GM18498 (cell line): ENCODE results near the gene PTPRM.

Experiments
- ATAC-seq: cut with Tn5 transposase; IDR thresholded peaks from one replicate; pipeline ENCODE4 v1.9.1; 2021; ENCODE audit warnings: mild to moderate bottlenecking, moderate library complexity; ENCODE audit not compliant: unreplicated experiment

Gene PTPRM

DNA sequence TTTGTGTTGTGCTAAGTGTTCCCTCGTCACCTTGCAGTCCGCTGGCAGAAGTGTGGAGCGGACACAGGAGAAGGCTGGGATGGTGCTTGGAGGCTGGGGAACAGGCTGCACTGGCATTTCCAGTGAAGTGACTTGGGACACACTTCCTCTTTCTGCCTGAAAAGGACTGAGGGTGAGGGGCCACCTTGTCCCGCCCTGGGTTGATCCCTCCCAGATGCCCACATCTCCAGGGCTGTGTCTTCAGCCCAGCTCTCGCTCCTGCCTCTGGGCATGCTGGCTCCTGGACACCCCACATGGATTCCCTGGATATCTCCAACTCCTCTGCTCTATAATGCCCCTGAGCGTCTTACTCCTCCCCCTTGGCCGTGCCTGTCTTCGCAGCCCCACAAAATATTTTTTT is 412.6 kb downstream of the PTPRM start:
- ATAC-seq: no peak

DNA sequence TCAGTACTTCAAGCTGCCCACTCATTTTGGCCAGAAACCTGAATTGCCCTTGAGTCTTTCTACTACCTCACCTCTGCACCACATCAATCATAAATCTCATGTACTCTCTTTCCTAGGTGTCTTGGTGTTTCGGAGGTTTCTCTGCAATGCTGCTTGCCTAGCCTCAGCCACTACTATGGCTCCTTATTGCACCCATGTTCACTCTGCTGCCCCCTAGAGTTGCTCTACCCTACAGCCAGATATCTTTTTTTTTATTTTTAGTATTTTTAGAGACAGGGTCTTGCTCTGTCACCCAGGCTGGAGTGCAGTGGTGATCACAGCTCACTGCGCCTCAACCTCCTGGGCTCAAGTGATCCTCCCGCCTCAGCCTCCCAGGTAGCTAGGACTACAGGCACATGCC is 413.0 kb downstream of the PTPRM start:
- ATAC-seq: no peak

GRCh38 chr18:7980656-7981055 is 413.5 kb downstream of the PTPRM start:
- ATAC-seq: no peak

- ATAC-seq: no peak
These were observed 415.1 kb downstream of the PTPRM start for GRCh38 chr18:7982216-7982615.

DNA sequence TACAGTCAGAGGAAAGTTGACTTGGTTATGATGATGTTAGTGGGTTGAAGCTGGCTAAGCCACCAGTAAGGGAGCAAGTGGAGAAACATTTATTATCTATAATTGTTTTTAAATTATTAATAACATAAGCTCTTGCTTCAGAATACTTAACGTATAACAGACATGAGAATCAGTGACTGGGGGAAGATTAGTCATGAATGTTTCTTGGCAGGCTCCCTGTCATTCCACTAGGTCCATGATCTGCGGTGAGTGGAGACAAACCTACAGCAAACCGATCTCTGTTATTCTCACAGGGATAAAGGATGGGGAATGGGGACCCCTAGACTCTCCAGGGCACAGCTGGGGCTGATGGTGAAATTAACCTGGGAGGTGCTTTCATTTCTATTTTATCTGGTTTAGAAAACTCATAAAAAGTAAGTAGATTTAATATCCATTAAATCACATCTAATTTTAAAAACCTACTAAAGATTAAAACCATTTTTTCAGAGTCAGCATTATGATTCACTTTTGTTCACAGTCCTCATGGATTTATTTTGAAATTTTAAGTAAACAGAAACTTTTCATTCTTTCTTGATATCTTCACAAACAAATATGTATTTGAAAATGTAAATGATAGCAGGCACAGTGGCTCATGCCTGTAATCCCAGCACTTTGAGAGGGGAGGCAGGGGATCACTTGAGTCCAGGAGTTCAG is 420.3 kb downstream of the PTPRM start:
- no peak for ATAC-seq

DNA sequence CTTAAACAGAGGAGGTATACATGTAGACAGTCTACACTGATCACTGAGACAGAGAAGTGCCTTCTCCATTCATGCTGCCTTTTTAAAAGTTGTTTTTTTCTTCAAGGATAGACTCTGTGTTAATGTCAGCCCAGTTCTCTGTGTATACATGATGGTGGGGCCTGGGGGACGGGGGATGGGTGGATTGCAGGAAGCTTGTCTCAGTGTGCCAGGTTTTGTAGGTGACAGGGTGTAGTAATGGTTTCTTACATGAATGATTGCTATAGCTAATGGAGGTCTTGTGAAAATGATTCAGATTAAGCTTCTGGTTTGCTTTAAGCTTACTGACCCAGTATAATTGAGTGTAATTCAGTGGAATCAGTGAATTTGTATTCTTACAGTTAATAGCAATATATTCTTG is 423.6 kb downstream of the PTPRM start:
- no peak for ATAC-seq

DNA sequence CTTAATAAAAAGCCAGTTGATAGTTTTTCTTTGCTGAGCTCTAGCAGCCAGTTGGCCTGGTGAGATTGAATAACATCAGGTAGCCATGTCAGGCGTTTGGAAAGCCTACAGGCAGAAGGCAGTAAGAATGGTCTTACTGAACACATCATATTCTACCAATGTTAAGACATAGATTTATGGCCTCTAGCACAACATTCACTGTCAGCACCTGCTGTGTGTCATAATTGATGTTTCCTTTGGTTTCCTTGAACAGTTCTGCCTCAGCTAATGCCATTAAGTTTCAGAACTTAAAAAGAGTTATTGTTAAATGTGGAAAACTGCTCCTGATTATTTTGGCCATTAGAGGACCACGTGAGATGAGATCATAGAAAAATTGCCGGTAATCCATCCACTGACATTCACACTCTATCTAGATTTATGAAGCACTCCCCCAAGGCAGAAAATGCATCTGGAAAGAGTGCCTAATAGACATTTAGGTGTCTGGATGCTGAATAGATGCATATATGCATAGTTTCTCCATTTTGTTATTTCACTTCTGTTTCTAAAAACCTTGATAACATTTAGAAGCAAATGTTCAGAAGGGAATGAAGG is 434.7 kb downstream of the PTPRM start:
- ATAC-seq: no peak

- ATAC-seq: no peak
These were observed 437.0 kb downstream of the PTPRM start for GRCh38 chr18:8003878-8004675.

DNA sequence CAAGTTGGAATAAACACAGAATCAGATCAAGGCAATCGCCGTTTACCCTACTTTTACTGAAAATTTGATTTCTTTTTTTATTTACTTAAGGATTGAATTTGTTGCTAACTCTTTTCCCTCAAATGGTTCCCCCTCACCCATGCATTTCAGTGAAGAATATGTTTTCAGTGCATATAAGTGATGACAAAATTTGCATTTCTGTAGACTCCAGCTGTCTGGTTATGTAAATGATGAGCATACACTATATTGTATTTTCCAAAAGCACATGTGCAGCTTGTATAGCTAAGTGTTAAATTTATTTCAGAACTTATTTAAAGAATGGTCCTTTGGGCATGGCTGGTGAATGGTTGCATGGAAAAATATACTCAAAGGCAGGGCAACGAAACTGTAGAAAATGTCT is 437.7 kb downstream of the PTPRM start:
- no peak for ATAC-seq

DNA sequence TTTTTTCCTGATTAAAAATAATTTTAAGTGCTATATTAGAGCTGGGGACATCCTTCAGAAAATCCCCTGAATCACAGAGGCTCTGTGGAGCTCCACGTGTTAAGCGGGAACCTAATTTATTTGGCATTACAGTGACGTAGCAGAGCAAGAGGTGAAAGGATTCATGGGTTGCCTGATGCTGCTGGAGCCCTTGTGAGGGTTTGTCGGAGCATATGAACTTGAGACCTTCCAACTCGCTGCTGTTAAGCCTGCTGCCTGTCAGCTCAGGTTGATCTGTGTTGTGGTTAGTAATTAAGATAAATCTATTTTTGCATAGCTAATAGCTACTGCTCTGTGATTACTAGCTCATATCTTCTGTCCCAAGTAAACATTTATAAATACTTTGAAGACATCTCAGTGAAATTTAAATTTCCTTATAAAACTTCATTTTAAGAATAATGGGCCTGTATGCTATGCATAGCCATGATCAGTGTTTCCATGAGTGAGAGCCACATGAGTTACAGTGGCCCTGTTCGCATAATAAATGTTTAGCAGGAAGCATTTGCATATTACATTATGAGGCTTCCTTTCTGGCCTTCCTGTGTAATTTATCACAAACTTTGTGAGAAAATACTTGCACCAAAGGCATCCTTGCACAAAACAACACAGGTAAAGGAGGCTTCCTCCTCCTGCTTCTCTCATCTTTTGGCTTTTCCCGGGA is 438.9 kb downstream of the PTPRM start:
- no peak for ATAC-seq

DNA sequence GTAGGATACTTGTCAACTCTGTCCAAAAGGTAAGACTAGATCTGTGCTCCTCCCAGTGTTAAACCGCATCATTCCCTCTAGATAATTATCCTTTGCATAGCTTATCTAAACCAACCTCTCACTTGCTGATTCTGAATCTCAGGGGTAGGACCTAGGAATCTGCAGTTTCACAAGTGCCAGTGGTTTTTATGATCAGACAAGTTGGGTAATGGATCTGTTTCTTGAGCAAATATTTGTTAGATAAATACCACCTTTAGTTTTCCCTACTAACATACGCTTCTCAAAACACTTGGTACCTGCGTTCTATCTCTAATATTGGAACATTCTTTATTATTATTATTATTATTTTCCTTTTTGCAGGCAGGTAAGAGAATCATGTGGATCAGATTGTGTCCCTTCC is 439.9 kb downstream of the PTPRM start:
- no peak for ATAC-seq

- ATAC-seq: no peak
These were observed 440.9 kb downstream of the PTPRM start for GRCh38 chr18:8008033-8008432.

DNA sequence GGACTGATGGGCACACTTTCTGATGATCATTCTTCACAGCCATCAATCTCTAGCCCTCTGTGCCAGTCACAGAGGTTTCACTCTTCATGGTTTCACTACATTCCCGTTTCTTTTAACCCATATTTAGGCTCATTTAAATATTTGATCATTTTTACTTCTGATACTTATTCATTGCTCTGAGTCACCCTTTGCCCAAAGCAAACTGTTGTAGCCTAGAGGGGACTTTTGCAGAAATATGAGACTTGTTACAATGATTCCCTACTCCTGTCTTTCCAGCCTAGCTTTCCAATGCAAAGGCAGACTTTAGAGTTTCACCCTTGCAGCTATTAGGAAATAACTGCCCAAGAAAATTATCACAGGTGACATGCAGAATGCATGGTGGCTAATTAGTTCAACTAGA is 444.2 kb downstream of the PTPRM start:
- no peak for ATAC-seq

- ATAC-seq: no peak
These were observed 444.8 kb downstream of the PTPRM start for GRCh38 chr18:8011906-8012305.

GRCh38 chr18:8018701-8019331 is 451.7 kb downstream of the PTPRM start:
- ATAC-seq: no peak

DNA sequence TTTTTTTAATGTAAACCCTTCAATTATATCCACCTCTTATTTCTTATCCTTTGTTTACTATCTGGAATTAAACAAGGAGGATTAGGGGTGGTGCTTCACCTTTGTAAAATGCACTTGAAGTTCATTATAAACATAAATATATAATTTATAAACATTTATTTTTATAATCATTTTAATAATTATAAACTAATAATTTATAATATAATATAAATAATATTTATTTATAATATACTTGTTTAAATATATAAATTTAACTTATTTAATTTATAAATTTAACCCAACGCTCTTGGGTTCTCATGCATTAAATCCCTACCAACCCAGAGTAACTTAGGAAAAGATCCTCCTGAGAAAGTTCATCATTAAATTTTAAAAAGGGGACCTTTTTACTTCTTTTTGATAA is 452.5 kb downstream of the PTPRM start:
- no peak for ATAC-seq

GRCh38 chr18:8020132-8020846 is 453.2 kb downstream of the PTPRM start:
- no peak for ATAC-seq

DNA sequence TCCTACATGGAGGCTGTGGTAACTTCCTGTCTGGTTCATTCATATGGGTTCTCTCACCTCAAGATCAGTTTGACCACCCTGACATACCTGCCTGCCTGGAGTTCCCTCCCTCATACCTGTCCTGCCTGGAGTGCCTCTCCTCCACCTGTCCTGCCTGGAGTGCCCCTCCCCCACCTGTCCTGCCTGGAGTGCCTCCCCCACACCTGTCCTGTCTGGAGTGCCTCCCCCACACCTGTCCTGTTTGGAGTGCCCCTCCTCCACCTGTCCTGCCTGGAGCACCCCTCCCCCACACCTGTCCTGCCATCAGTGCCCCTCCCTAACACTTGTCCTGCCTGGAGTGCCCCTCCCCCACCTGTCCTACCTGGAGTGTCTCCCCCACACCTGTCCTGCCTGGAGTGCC is 461.9 kb downstream of the PTPRM start:
- ATAC-seq: no peak

- no peak for ATAC-seq
These were observed 462.6 kb downstream of the PTPRM start for GRCh38 chr18:8029731-8030130.

DNA sequence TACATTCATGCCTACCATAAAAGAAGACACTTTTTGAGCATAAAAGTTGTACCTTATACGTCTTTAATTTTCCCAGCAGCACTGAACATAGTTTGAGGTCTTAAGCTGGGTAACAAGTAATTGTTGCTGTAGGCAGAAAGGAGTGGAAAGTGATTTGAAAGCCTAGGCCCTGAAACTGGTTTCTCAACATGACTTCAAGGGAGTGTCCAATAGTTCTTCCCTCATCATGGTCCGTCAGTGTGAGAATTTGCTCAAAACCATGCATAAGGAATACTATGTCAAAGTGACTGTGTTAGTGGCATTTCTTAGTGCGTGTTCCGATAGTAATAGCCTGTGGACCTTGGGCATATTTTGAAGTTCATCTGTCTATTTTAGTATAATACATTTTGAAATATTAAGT is 463.1 kb downstream of the PTPRM start:
- ATAC-seq: no peak
